Endothelial cell of umbilical vein (primary cell): Measurements from ENCODE around the gene KIF19. TPM values are rescaled to one million over a fixed set of nuclear protein-coding genes. Genes with fewer than 3 reads are reported as not detected.

Experiments
- BruUV-seq: library from RNA; stranded (reverse); fragments of 400-500 nt; replicated peaks from 2 replicates; lab custom pipeline; 2021; lab: Mats Ljungman, UMichigan
- CTCF ChIA-PET: fragments of 300-600, 350-600 bp; sonication (Branson Sonifier 250); formaldehyde crosslinking; loops from one replicate; lab custom pipeline; 2021; ENCODE audit warnings: antibody characterized with exemption, inconsistent platforms; lab: Charles Lee
- POLR2A ChIA-PET: fragments of 300-600, 350-600 bp; sonication (Branson Sonifier 250); formaldehyde crosslinking; loops from one replicate; lab custom pipeline; 2021; ENCODE audit warnings: antibody characterized with exemption, inconsistent platforms; lab: Charles Lee
- DNase-seq: peaks from one replicate; pipeline ENCODE4 v3.0.0-alpha.2; 2011; ENCODE audit warnings: low read depth, low spot score
- FAIRE-seq: peaks from 2 replicates; lab custom pipeline; 2011; peaks lifted over from hg19 to GRCh38; lab: Jason Lieb, UNC
- H2AFZ ChIP-seq: 2 replicates; pipeline ENCODE4 v1.6.0; 2012; ENCODE audit warnings: low read depth, low read length, control low read depth, inconsistent platforms
- H3K27ac ChIP-seq: 2 replicates; pipeline ENCODE4 v1.5.1; 2011; ENCODE audit warnings: low read depth, mild to moderate bottlenecking, control low read depth, low read length, moderate library complexity; ENCODE audit not compliant: insufficient read depth
- H3K27me3 ChIP-seq, 2 experiments: 2 replicates each; pipeline versions ENCODE4 v1.6.0 to v1.6.1; 2011; ENCODE audit warnings: low read length in 2 of 2, mixed read lengths in 1 of 2; ENCODE audit not compliant: control insufficient read depth in 2 of 2, insufficient read depth in 2 of 2
- H3K36me3 ChIP-seq, 2 experiments: 2 replicates in 1 of 2; 3 replicates in 1 of 2; pipeline ENCODE4 v1.5.1; 2011; ENCODE audit warnings: low read length in 2 of 2, mild to moderate bottlenecking in 1 of 2, moderate library complexity in 1 of 2; ENCODE audit not compliant: control insufficient read depth in 2 of 2, insufficient read depth in 2 of 2; ENCODE audit errors: extremely low read depth in 1 of 2
- H3K4me1 ChIP-seq: 3 replicates; pipeline ENCODE4 v1.5.1; 2011; ENCODE audit warnings: mild to moderate bottlenecking, low read length; ENCODE audit not compliant: control insufficient read depth, insufficient read depth; ENCODE audit errors: extremely low read depth
- H3K4me2 ChIP-seq: 2 replicates; pipeline ENCODE4 v1.6.1; 2011; ENCODE audit warnings: low read length, control low read depth, mixed read lengths; ENCODE audit not compliant: insufficient read depth
- H3K4me3 ChIP-seq, 3 experiments: fragments of 200-600 bp in 1 of 3; sonication (generic), shearing (Covaris generic) in 1 of 3; replicated peaks in 1 of 3; 2 replicates each; pipeline ENCODE4 v1.5.1; 2011 to 2016; ENCODE audit warnings: control low read depth in 3 of 3, low read length in 3 of 3, mild to moderate bottlenecking in 2 of 3, inconsistent platforms in 1 of 3, low read depth in 1 of 3, moderate library complexity in 1 of 3; ENCODE audit not compliant: insufficient read depth in 1 of 3
- H3K79me2 ChIP-seq: 2 replicates; pipeline ENCODE4 v1.6.0; 2012; ENCODE audit warnings: low read length, inconsistent platforms; ENCODE audit not compliant: control insufficient read depth, insufficient read depth
- H3K9ac ChIP-seq: replicated peaks from 2 replicates; pipeline ENCODE3; 2011; ENCODE audit warnings: low read length, control low read depth; ENCODE audit not compliant: insufficient read depth; ENCODE audit errors: extremely low read depth
- H3K9me1 ChIP-seq: replicated peaks from 3 replicates; pipeline ENCODE4 v1.6.0; 2011; ENCODE audit warnings: mild to moderate bottlenecking, low read length; ENCODE audit not compliant: control insufficient read depth, insufficient read depth; ENCODE audit errors: extremely low read depth
- H3K9me3 ChIP-seq: replicated peaks from 2 replicates; pipeline ENCODE4 v1.5.1; 2012; ENCODE audit warnings: low read length, inconsistent platforms; ENCODE audit not compliant: control insufficient read depth, insufficient read depth
- H4K20me1 ChIP-seq: replicated peaks from 2 replicates; pipeline ENCODE3; 2011; ENCODE audit warnings: mild to moderate bottlenecking, low read length; ENCODE audit not compliant: control insufficient read depth, insufficient read depth; ENCODE audit errors: extremely low read depth
- CTCF ChIP-seq, 2 donors: IDR thresholded peaks; 1 replicate in 1 of 2; 2 replicates in 1 of 2; pipeline ENCODE4 v1.5.1; 2011; ENCODE audit warnings: low read length in 2 of 2, mild to moderate bottlenecking in 2 of 2, moderate library complexity in 2 of 2, control low read depth in 1 of 2, inconsistent platforms in 1 of 2, low read depth in 1 of 2; ENCODE audit not compliant: insufficient read depth in 1 of 2; ENCODE audit errors: extremely low read depth in 1 of 2
- EZH2 ChIP-seq: IDR thresholded peaks from 2 replicates; pipeline ENCODE4 v1.6.1; 2012; ENCODE audit warnings: borderline replicate concordance, low read depth, mild to moderate bottlenecking, moderate library complexity, low read length, inconsistent platforms; ENCODE audit not compliant: severe bottlenecking
- FOS ChIP-seq: IDR thresholded peaks from 2 replicates; pipeline ENCODE4 v1.6.1; 2011; ENCODE audit warnings: mild to moderate bottlenecking, low read length, moderate library complexity, borderline replicate concordance; ENCODE audit not compliant: insufficient read depth
- GATA2 ChIP-seq: IDR thresholded peaks from 2 replicates; pipeline ENCODE4 v1.7.0; 2011; ENCODE audit warnings: low read depth, mild to moderate bottlenecking, moderate library complexity, mixed read lengths, low read length; ENCODE audit not compliant: insufficient read length, insufficient read depth
- JUN ChIP-seq: IDR thresholded peaks from 2 replicates; pipeline ENCODE4 v1.6.1; 2011; ENCODE audit warnings: borderline replicate concordance, low read depth; ENCODE audit not compliant: insufficient read length, insufficient read depth
- MAX ChIP-seq: IDR thresholded peaks from 2 replicates; pipeline ENCODE4 v1.6.1; 2011; ENCODE audit not compliant: insufficient read depth, insufficient read length
- MYC ChIP-seq: IDR thresholded peaks from one replicate; pipeline ENCODE4 v1.6.1; 2011; ENCODE audit warnings: mild to moderate bottlenecking, low read depth, low read length
- POLR2A ChIP-seq: IDR thresholded peaks from 2 replicates; pipeline ENCODE4 v1.6.1; 2012; ENCODE audit warnings: low read depth, mild to moderate bottlenecking, control low read depth, low read length
- POLR2AphosphoS5 ChIP-seq: IDR thresholded peaks from 2 replicates; pipeline ENCODE4 v1.6.1; 2012; ENCODE audit warnings: low read depth, mild to moderate bottlenecking, control low read depth, low read length, moderate library complexity; ENCODE audit not compliant: insufficient read depth
- dilution Hi-C: fragments of 300-500 bp; cut with MboI; formaldehyde crosslinking; loops from one replicate; pipeline ENCODE4 v1.15.0; 2019; ENCODE audit warnings: low sequenced_read_pairs; ENCODE audit not compliant: extremely low pct_ligation_motif_present
- intact Hi-C: fragments of 100-400 bp; cut with micrococcal nuclease; formaldehyde crosslinking; loops from one replicate; pipeline ENCODE4 v1.10.0; 2022
- polyA plus RNA-seq, 4 experiments: library from polyadenylated mRNA; depleted of rRNA in 3 of 4; stranded (reverse) in 3 of 4; unstranded in 1 of 4; fragments of >200 nt; gene quantifications; 2 replicates each; pipeline versions ENCODE4 v1.2.1 to v1.2.3, GENCODE V29; 2011 to 2012; ENCODE audit warnings: missing spikeins in 1 of 4
- total RNA-seq: library from RNA; stranded (reverse); gene quantifications from 2 replicates; pipeline ENCODE4 v1.2.3, GENCODE V29; 2021

The KIF19 gene
- total and polyA plus RNA-seq, 2 donors (not counting 3 experiments of a cell fraction or from before 2014, with no cell fraction given): 0.10 to 0.84 TPM

- H3K9me1 ChIP-seq: no peaks in the 10 kb centered on the region
- TF ChIP-seq MAX: no peak
- TF ChIP-seq GATA2: no peak
- no peak for TF ChIP-seq JUN
- no peak for TF ChIP-seq POLR2AphosphoS5
- TF ChIP-seq POLR2A: no peak
- TF ChIP-seq CTCF (IDR thresholded peaks at IDR 0.05; ENCODE audit: extremely low read depth in 1 of 2, insufficient read depth in 1 of 2, low read depth in 1 of 2, low read length in 2 of 2): no peak
- TF ChIP-seq FOS: no peak
- TF ChIP-seq MYC: no peak
- no peak for TF ChIP-seq EZH2
- H3K27me3 ChIP-seq: no peaks in the 10 kb centered on the region
- H3K36me3 ChIP-seq: no peaks in the 10 kb centered on the region
- DNase-seq (no peak), FAIRE-seq (no peak)
- CTCF ChIA-PET: interaction anchor here (1.0 to 1.4 kb wide), 2 partner anchors 11 to 91 kb away, joined by 3 to 5 read pairs; no protein-coding TSS in a partner anchor
- intact Hi-C loops (no loop called here), dilution Hi-C loops (no loop called here)
- BruUV-seq: no TSS peak
- H2AFZ ChIP-seq: no peak overlapping the region
- H3K9ac ChIP-seq: no peak overlapping the region
- POLR2A ChIA-PET: no interaction called here
- H3K79me2 ChIP-seq: no peaks in the 10 kb centered on the region
- no peaks in the 10 kb centered on the region for H3K9me3 ChIP-seq
- H3K4me1 ChIP-seq: no peaks in the 10 kb centered on the region
- no peak overlapping the region for H3K4me3 ChIP-seq
- H3K27ac ChIP-seq: no peak overlapping the region
- H3K4me2 ChIP-seq: no peak overlapping the region
- no peaks in the 10 kb centered on the region for H4K20me1 ChIP-seq
Measured at GRCh38 chr17:74290340-74290739, 35.7 kb upstream of the KIF19 start.
